IPS-18c (cell line): ENCODE data around the gene RBP4.

Experiments used
- H3K4me3 ChIP-seq: 2 replicates; pipeline ENCODE4 v1.7.0; 2013; ENCODE audit warnings: low read depth, mild to moderate bottlenecking, low read length, moderate library complexity; ENCODE audit not compliant: insufficient read depth
- H3K9me3 ChIP-seq: one replicate; pipeline ENCODE4 v1.6.1; 2013; ENCODE audit warnings: mild to moderate bottlenecking, low read length, moderate library complexity; ENCODE audit not compliant: control insufficient read depth, insufficient read depth

RBP4 gene

DNA sequence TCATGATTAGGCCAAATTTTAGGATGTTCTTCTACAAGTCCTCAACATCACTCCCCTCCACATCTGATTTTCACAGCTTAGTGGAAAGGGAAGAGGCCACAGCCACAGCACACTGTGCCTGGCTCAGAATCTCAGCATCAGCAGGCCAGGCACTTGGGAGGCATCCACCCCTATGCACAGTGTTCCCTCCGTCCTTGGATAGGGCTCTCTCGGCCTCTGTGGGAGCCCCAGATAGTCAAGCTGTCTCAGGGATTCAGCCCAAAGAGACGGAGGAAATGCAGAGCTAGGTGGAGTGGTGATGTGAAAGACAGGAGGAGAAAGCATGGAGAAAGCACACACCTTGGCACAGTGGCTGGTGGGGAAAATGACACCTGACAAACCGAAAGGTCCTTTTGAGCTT lies 1.3 kb downstream of the RBP4 start:
- Histone ChIP-seq H3K9me3 (no peaks in the 10 kb centered on the region), H3K4me3 (no peak overlapping the region)

DNA sequence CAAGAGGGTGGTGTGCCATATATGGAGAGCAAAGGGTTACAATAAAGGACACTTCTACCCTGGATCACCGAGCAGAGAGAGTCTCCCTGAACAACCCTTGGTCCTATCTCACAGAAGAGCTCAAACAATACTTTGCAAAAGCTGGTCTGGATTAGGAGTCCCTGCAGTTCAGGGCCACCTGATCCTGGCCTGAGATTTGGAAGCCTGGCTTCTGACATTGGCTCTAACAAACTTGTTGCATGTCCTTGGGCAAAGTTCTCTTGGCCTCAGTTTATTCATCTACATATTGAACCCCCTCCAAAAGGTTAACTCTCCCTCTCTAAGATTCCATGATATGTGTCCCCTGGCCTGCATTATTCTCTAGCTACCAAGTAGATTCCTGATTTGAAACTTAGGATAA lies 1.7 kb downstream of the RBP4 start:
- H3K4me3 ChIP-seq: no peak overlapping the region

DNA sequence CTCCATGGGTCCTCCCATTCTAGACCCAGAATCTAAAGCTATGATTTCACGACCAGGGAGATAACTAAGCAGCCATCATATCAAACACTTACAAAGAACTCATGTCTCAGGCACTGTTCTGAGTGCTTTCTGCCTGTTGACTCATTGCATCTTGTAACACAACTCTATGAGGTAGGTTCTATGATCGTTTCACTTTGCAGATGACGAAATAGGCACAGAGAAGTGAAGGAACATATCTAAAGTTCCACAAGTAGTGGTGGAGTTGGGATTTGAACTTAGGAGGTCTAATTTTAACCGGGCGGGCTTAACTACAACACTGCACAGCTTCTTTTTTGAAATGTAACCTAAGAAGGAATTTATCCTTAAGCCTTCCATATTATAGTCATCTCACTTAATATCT lies 2.9 kb downstream of the RBP4 start:
- H3K9me3 ChIP-seq: no peaks in the 10 kb centered on the region
- no peak overlapping the region for H3K4me3 ChIP-seq

More for the DNA sequence above, 1.7 kb downstream of the RBP4 start:
- H3K9me3 ChIP-seq: no peaks in the 10 kb centered on the region

DNA sequence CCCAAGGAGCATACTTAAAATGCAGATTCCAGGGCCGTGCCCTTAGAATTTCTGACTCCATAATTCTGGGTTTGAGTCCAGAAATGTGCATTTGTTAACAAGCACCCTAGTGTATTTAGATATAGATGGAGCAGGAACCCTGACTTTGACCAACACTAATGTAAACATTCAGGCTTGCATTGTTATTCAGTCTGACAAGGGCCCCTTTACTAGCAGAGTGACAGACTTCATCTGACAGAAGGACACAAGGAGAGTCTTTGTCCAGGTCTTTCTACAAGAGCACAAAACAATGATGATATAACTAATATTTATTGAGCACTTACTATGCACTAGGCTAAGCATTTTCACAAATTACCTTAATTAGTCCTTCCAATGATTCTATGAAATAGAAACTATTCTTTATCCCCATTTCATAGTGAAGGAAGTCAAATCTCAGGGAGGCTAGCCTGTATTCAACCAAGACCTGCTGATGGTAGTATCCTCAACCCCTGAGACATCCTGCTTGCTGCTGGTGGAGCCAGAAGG lies 3.9 kb downstream of the RBP4 start:
- H3K4me3 ChIP-seq: no peak overlapping the region
- no peaks in the 10 kb centered on the region for H3K9me3 ChIP-seq

DNA sequence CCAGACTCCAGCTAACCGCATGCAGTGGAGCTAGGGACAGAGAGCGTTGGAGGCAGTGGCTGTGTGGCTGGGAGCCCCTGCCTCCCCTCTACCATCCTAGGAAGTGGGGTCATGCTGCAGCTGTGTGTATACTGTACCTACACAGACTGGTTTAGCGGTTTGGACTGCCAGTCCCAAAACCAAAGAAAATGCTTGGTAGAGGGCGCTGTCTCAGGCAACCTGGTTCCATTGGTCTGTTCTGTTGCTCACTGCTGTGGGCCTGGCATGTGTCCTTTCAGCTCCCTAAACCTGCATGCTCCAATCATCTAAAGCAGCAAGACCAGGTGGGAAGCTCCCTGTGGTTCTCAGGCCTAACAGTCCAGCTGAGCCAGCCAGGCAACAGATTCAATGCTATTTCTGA lies 4.5 kb downstream of the RBP4 start:
- no peaks in the 10 kb centered on the region for H3K9me3 ChIP-seq
- H3K4me3 ChIP-seq: no peak overlapping the region

DNA sequence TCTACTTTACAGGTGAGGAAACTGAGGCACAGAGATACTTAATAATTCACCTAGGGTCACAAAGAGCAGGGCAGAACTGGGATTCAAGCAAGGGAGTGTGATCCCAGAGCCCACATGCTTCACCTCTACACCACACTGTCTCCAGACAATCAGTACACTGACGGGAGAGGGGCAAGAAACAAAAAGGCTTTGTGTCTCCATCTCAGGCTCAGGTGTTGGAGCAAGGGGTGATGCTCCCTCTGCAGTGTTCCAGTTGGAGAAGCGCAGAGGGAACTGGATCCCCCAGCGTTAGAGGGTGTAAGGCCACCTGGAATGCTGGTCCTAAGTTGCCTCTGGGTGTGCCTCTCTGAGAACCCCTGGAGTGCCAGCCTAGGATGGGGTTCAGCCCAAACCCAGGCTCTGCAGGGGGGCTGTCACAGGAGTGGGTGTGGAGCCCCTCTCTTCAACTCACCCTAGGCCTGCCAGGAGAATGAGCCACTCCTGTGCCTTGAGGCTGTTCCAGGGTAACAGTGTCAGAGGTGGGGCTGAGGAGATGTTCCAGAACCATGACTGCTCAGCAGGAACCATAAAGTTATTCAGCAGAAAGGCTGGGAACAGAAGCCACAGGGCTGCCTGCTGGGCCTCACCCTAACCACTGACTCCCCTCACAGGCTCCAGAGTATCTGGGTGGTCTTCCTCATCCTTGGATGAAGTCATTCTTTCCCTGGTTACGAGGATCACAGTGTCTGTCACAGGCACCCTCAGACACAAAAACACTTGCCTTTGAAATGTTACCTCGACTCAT lies 5.5 kb downstream of the RBP4 start:
- Histone ChIP-seq H3K4me3 (no peak overlapping the region), H3K9me3 (no peaks in the 10 kb centered on the region)

DNA sequence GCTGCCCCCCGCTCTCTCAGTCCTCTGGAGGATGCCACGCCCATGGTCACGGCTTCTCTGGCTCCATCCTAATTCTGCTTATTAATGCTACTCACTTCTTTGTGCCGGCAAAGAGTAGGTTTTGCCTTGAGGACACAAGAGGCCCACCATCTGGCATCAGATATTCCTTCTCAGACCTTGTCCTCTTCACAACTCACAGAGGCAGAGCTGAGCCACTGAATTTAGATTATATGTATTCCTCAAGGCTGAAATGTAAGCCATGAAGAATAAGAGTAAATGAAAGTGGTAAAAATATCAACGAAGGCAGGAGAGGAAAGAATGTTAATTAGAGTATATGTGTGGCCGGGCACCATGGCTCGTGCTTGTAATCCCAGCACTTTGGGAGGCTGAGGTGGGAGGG lies 6.5 kb downstream of the RBP4 start:
- H3K4me3 ChIP-seq: no peak overlapping the region
- no peaks in the 10 kb centered on the region for H3K9me3 ChIP-seq

DNA sequence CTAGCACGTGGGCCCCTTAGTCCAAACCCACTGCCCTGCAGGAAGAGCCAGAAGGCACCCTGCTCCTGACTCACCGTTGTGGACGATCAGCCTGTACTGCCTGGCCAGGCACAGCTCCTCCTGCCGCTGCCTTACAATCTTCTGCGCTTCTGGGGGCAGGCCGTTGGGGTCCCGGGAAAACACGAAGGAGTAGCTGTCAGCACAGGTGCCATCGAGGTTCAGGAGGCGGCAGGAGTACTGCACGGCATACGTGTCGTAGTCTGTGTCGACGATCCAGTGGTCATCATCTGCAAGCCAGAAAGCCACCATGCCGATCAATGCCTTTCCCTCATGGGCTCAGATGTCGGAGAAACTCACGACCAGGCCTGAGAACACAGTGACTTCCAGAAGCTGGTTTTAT lies 7.3 kb downstream of the RBP4 start:
- H3K9me3 ChIP-seq: no peaks in the 10 kb centered on the region
- no peak overlapping the region for H3K4me3 ChIP-seq

DNA sequence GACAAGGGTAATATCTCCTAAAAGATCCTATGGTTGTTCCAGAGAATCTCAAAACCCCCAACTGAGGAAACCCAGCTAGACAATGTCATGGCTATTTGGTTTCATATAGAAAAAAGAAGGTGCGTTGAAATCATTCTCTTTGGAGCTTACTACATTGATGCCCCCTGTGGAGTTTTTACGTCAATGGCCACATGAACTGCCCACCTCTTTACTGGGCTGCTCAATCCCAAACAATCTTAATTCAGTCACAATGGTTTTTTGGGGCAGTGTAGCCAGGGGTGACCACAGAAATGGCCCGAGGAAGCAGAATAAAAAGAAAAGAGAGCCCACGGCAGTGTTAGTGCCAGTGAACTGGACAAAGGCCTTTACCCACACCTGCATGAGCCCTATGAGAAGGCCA lies 7.8 kb downstream of the RBP4 start:
- H3K4me3 ChIP-seq: no peak overlapping the region
- H3K9me3 ChIP-seq: no peaks in the 10 kb centered on the region

DNA sequence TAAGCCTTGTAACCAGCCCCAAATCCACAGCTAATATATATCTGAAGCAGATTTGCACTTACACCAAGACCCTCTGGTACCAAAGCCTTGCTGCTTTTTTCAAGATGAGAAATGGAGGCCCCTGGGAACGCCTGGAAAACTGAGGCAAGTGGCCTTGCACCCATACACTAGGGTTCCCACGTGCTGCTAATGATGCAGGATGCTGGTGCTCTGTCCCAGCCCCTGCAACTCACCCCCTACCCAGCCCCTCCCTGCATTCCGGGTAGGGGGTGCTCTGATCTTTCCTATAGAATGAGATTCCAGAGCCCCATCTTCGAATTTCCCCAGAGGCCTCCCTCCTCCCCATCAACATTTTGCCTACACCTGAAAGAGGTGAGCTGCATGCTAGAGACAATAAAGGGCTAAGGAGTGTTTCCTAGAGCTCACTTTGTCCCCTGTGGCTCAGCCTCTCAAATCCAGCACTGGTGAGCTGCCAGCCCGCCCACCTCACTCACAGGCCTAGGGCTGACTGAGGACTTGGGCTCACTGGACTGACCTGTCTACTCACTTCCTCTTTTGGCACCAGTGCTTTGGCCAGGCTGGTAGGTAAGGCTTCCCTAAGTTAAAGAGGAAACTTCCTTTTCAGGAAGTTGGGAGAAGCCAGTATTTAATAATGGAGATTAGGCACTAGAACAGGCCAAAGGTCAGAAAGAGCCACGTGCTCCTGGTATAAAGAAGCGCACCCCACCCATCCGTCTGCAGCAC lies 9.8 kb downstream of the RBP4 start:
- Histone ChIP-seq H3K4me3 (no peak overlapping the region), H3K9me3 (no peaks in the 10 kb centered on the region)

DNA sequence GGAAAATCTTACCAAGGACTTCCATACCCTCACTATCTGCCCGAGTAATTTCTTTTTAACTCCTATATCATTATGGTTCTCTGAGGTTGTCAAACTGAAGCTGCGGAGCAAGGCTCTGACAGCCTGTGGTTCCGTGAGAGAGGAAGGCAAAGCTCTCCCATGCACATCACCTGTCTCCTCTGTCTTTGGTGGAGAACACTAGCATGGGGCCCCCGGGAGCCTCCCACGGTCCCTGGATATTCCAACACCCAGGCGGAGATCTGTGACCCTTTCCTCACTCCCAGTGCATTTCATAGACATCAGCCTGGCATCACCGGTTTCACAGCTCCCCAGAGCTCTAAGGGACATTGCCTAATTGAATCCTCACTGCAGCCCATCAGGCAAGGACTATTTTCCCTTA lies 10.4 kb downstream of the RBP4 start:
- H3K4me3 ChIP-seq: no peak overlapping the region
- no peaks in the 10 kb centered on the region for H3K9me3 ChIP-seq

DNA sequence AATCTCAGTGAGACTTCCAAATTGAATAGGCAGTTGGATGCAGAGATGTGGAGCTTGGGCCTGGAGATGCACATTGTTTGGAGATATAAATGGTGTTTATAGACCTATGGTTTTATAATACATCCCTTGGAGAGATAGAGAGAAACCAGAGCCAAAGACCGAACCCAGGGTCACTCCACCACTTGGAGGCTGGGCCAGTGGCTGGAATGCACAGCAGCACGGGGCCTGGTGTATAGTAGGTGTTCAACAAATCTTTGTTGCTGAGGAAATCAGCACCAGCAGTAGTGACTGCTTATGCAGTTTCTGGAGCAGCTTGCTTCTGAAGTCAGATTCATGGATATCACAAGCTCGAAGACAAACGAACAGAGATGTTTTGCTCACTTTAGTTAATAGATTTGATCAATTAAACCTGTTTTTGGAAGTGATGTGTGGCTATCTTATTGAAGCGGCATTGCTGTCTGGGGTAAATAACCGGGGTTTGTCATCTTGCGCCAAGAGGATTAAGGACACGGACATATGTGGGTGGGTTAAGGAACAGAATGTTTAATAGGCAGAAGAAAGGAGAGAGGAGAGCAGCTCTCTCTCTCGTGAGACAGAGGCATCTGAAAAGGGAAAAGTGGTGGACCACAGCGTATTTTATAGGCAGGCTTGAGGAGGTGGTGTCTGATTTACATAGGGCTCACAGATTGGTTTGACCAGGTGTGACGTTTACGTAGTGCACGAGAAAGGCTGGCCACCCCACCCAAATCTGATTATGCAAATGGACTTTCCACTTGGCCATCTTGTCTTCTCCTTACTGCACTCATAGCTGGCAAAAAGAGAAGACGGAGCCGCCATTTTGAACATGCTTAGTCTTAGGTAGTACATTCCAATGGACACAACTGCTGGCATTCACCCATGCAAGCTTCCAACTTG lies 11.1 kb downstream of the RBP4 start:
- Histone ChIP-seq H3K4me3 (no peak overlapping the region), H3K9me3 (no peaks in the 10 kb centered on the region)

DNA sequence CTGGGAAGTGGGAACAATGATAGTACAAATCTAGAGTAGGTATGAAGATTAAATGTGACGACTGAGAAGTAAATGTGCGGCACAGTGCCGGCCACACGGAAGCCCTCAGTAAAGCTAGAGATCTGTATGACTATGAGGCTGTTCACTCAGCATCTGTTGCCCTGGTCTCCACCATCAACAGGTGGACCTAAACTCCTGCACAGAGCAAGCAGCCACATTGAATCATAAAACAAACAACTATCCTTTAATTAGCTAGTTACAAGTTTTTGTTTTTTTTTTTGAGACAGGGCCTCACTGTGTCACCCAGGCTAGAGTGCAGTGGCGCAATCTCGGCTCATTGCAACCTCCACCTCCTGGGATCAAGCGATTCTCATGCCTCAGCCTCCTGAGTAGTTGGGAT lies 16.6 kb downstream of the RBP4 start:
- Histone ChIP-seq H3K4me3 (no peak overlapping the region), H3K9me3 (no peaks in the 10 kb centered on the region)

DNA sequence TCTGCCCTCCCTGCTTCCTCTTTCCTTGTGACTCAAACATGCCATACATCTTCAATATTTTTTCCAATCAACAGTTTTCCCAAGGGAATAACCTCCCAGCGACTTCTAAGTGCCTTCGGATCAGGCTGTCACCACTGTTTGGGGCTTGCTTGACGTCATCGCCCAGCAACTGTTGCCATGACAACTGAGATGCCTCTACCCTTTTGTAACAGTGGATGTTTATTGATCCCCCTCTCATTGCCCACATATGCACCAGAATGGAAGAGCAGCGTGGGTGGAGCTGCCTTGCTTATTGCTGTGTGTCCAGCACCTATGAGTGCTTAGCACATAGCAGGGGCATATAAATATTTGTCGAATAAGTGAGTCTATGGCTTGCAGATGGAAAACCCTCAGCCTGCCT lies 20.2 kb downstream of the RBP4 start:
- Histone ChIP-seq H3K4me3 (no peak overlapping the region), H3K9me3 (no peaks in the 10 kb centered on the region)

DNA sequence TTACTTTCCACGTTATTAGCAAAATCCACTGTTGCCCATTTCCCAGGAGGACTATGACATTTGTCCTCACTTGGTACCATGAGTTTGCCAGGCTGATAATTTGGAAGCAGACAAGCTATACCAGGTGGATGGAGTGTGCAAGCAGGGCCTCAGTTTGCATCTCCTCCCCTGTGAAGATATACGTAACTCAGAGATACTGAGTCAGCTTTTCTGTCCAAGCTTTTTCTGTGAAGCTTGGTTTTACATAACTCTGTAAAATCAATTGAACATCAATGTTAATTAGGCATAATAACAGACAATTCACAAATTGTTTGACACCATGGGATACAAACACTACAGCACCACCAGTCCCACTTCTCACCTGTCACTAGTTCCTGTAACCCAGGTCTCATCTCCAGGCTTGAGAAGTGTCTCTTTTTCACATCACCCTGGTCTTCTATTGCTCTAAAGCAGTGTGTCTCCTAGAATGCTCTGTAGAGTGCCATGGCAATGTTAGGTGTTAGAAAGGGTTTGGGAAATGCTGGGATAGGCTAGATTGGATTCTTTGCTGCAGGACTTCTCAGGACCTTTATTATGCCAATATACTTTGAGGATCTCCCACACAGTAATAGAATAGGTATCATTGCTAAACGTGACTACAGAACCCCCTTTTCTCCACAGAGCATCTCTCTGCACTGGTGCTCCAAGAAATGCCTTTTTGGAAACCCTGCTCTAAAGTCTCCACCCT lies 20.9 kb downstream of the RBP4 start:
- H3K9me3 ChIP-seq: no peaks in the 10 kb centered on the region
- H3K4me3 ChIP-seq: no peak overlapping the region

DNA sequence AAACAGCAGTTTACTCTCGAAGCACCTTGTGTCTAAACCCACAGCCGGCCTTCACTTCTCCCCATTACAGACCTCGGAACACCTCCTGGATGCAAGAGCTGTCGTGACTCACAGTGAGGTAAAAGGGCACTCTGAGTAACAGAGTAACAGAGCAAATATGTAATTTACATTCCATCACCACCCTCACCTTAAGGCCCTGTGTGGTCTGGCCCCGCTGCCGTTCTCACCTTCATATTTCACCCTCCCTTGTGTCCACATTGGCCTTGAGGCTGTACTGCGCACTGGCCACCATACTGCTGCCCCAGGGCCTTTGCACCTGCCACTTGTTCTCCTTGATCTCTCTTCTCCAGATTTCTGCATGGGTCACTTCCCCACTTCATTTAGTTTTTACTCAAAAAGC lies 21.9 kb downstream of the RBP4 start:
- Histone ChIP-seq H3K9me3 (no peaks in the 10 kb centered on the region), H3K4me3 (no peak overlapping the region)

DNA sequence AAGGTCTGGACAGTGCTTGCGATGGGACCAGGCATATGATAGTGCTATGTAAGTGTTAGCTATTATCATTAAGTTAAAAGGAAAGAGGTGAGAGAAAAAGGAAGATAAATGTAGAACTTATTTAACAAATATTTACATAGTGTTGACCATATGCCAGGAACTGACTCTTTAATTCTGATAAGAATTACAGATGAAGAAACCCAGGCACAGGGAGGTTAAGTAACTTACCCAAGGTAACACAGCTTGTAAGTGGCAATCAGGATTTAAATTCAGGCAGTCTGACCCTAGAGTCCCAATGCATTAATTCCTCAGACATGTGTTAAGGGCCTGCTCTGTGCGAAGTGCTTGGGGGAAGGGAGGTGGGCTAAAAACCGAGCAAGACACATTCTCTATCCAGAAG lies 23.5 kb downstream of the RBP4 start:
- H3K4me3 ChIP-seq: no peak overlapping the region
- no peaks in the 10 kb centered on the region for H3K9me3 ChIP-seq
